ENCODE results near the gene ARHGAP1. TPM values are rescaled to one million over a fixed set of nuclear protein-coding genes. Genes with fewer than 3 reads are reported as not detected.

The ARHGAP1 gene
- total RNA-seq, 2 donors from 2014 or later = 73.2 to 94.5 TPM

GRCh38 chr11:46692450-46692849, 8.0 kb downstream of the ARHGAP1 start:
- Histone ChIP-seq H3K27me3 (replicated peaks; ENCODE audit: insufficient read depth) (no peaks in the 10 kb centered on the region), H3K4me1 (replicated peaks) (peaks cover 4% of the 10 kb centered on the region), H3K4me3 (no peak overlapping the region), H3K36me3 (peaks cover 14 to 19% of the 10 kb centered on the region in 2 donors), H3K9me3 (no peaks in the 10 kb centered on the region), H3K27ac (no peak overlapping the region)
- DNase-seq (ENCODE audit: low spot score) = no peak
- TF ChIP-seq POLR2AphosphoS5 (IDR thresholded peaks at IDR 0.05) (no peak), CTCF (IDR thresholded peaks at IDR 0.05) (no peak), POLR2A (IDR thresholded peaks at IDR 0.05) (no peak)
- intact Hi-C loops (cut with DNase I) = no loop called here
- WGBS = 90% methylated on average over 4 of the region's 4 CpGs

- H3K36me3 ChIP-seq = peaks cover 13 to 16% of the 10 kb centered on the region in 2 donors
These were observed 9.7 kb downstream of the ARHGAP1 start for GRCh38 chr11:46690702-46691101.

GRCh38 chr11:46686886-46687795, 13.3 kb downstream of the ARHGAP1 start:
- DNase-seq (ENCODE audit: low spot score) = peak; percentile 79
- 31% methylated on average over 15 of the region's 15 CpGs for WGBS
- Histone ChIP-seq H3K36me3 (no peaks in the 10 kb centered on the region), H3K4me3 (no peak overlapping the region), H3K27ac (peak overlapping the region; percentile 51 to 69), H3K9me3 (no peaks in the 10 kb centered on the region), H3K27me3 (replicated peaks; ENCODE audit: insufficient read depth) (no peaks in the 10 kb centered on the region), H3K4me1 (replicated peaks) (peaks cover 4% of the 10 kb centered on the region)
- peak; percentile 56 for TF ChIP-seq POLR2AphosphoS5 (IDR thresholded peaks at IDR 0.05)
- no peak for TF ChIP-seq CTCF (IDR thresholded peaks at IDR 0.05)
- TF ChIP-seq POLR2A (IDR thresholded peaks at IDR 0.05) = no peak
- intact Hi-C loops (cut with DNase I) = no loop called here

More at GRCh38 chr11:46690702-46691101, 9.7 kb downstream of the ARHGAP1 start:
- no peak for DNase-seq (ENCODE audit: low spot score)
- Histone ChIP-seq H3K4me3 (no peak overlapping the region), H3K27me3 (replicated peaks; ENCODE audit: insufficient read depth) (no peaks in the 10 kb centered on the region), H3K4me1 (replicated peaks) (peaks cover 4% of the 10 kb centered on the region), H3K27ac (no peak overlapping the region), H3K9me3 (no peaks in the 10 kb centered on the region)
- TF ChIP-seq POLR2AphosphoS5 (IDR thresholded peaks at IDR 0.05) (no peak), CTCF (IDR thresholded peaks at IDR 0.05) (no peak), POLR2A (IDR thresholded peaks at IDR 0.05) (no peak)
- intact Hi-C loops (cut with DNase I) = no loop called here
- 74% methylated on average over 1 of the region's 1 CpG for WGBS

- H3K36me3 ChIP-seq = peaks cover 17 to 20% of the 10 kb centered on the region in 2 donors
- no peaks in the 10 kb centered on the region for H3K9me3 ChIP-seq
- H3K27ac ChIP-seq = peak overlapping the region; percentile 17 to 18
- no peak for TF ChIP-seq CTCF (IDR thresholded peaks at IDR 0.05)
- no peak for TF ChIP-seq POLR2A (IDR thresholded peaks at IDR 0.05)
- no peak for TF ChIP-seq POLR2AphosphoS5 (IDR thresholded peaks at IDR 0.05)
- H3K4me3 ChIP-seq = no peak overlapping the region
- intact Hi-C loops (cut with DNase I) = no loop called here
- peaks cover 4% of the 10 kb centered on the region for H3K4me1 ChIP-seq (replicated peaks)
- DNase-seq (ENCODE audit: low spot score) = no peak
- 59% methylated on average over 3 of the region's 3 CpGs for WGBS
- H3K27me3 ChIP-seq (replicated peaks; ENCODE audit: insufficient read depth) = no peaks in the 10 kb centered on the region
These were observed 16.1 kb downstream of the ARHGAP1 start for GRCh38 chr11:46684367-46684766.
